ENCODE measurements around the gene DHRS12.

DNA sequence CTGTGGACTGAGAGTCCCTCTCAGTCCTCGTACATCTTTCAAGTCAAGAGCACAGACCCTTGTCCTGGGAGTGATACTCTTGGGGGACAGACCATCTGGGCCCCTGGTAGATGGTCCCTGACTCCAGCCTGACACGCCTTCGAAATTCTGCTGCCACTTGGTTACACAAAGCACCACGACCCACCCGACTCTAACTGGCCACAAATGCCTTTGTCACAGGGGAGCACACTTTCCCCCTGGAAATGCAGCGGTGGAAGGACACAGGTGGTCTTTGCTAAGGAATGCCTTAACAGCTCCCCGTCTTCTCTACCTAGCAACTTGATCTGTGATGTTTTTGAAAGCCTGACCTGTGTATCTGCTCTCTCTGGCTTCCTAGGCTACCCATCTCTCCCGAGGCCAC is 13.8 kb upstream of the DHRS12 start:
- TF ChIP-seq, protein P1, sequence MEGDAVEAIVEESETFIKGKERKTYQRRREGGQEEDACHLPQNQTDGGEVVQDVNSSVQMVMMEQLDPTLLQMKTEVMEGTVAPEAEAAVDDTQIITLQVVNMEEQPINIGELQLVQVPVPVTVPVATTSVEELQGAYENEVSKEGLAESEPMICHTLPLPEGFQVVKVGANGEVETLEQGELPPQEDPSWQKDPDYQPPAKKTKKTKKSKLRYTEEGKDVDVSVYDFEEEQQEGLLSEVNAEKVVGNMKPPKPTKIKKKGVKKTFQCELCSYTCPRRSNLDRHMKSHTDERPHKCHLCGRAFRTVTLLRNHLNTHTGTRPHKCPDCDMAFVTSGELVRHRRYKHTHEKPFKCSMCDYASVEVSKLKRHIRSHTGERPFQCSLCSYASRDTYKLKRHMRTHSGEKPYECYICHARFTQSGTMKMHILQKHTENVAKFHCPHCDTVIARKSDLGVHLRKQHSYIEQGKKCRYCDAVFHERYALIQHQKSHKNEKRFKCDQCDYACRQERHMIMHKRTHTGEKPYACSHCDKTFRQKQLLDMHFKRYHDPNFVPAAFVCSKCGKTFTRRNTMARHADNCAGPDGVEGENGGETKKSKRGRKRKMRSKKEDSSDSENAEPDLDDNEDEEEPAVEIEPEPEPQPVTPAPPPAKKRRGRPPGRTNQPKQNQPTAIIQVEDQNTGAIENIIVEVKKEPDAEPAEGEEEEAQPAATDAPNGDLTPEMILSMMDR (conservative IDR thresholded peaks at IDR 0.05), result no peak
- TF ChIP-seq EZH2 (IDR thresholded peaks at IDR 0.05; ENCODE audit: low read depth), result no peak

Data from PC-9 (cell line).